SK-N-SH (cell line): ENCODE results near the gene EXOC4. TPM values are rescaled to one million over a fixed set of nuclear protein-coding genes. Genes with fewer than 3 reads are reported as not detected.

Experiments used
- CTCF ChIA-PET: fragments of 300-600, 350-600 bp; formaldehyde crosslinking; extraction: SDS; loops from one replicate; lab custom pipeline; 2021; lab: Yijun Ruan, JAX
- POLR2A ChIA-PET: fragments of 350-600 bp; sonication (Branson Sonifier 250); formaldehyde crosslinking; extraction: SDS; loops from one replicate; lab custom pipeline; 2020; ENCODE audit warnings: antibody characterized with exemption, inconsistent platforms; lab: Yijun Ruan, JAX
- DNase-seq: peaks from one replicate; pipeline ENCODE4 v3.0.0; 2012
- H2AFZ ChIP-seq: fragments of 200-600 bp; sonication (generic); 2 replicates; pipeline ENCODE4 v1.8.1; 2016; ENCODE audit warnings: antibody characterized with exemption, mild to moderate bottlenecking, low read depth
- H3F3A ChIP-seq: fragments of 200-600 bp; sonication (generic); replicated peaks from 2 replicates; pipeline ENCODE3; 2016; ENCODE audit warnings: antibody characterized with exemption, mild to moderate bottlenecking; ENCODE audit not compliant: insufficient read depth
- H3K27ac ChIP-seq, 2 experiments: fragments of 200-500 bp in 1 of 2; fragments of 200-600 bp in 1 of 2; sonication (Bioruptor generic) in 1 of 2; sonication (generic), shearing (Covaris generic) in 1 of 2; 2 replicates each; pipeline versions ENCODE4 v1.5.1 to v1.6.1; 2014 to 2016; ENCODE audit warnings: low read depth in 2 of 2, inconsistent platforms in 1 of 2, low read length in 1 of 2, mild to moderate bottlenecking in 1 of 2, mixed read lengths in 1 of 2
- H3K27me3 ChIP-seq: fragments of 200-600 bp; sonication (generic), shearing (Covaris generic); 2 replicates; pipeline ENCODE4 v1.6.1; 2016; ENCODE audit warnings: mixed run types; ENCODE audit not compliant: insufficient read depth
- H3K36me3 ChIP-seq, 2 experiments: fragments of 200-500 bp in 1 of 2; fragments of 200-600 bp in 1 of 2; sonication (Bioruptor generic) in 1 of 2; sonication (generic) in 1 of 2; replicated peaks in 1 of 2; 2 replicates each; pipeline versions ENCODE3 to v1.5.1; 2014 to 2016; ENCODE audit warnings: low read length in 1 of 2, mild to moderate bottlenecking in 1 of 2; ENCODE audit not compliant: insufficient read depth in 2 of 2, control insufficient read depth in 1 of 2
- H3K4me1 ChIP-seq, 2 experiments: fragments of 200-500 bp in 1 of 2; fragments of 200-600 bp in 1 of 2; sonication (Bioruptor generic) in 1 of 2; sonication (generic), shearing (Covaris generic) in 1 of 2; 2 replicates each; pipeline versions ENCODE4 v1.5.1 to v1.6.1; 2014 to 2016; ENCODE audit warnings: low read depth in 1 of 2, low read length in 1 of 2, mixed run types in 1 of 2; ENCODE audit not compliant: insufficient read depth in 2 of 2, control insufficient read depth in 1 of 2
- H3K4me2 ChIP-seq: fragments of 200-600 bp; sonication (generic), shearing (Covaris generic); 2 replicates; pipeline ENCODE4 v1.6.1; 2017; ENCODE audit warnings: mixed run types
- H3K4me3 ChIP-seq, 2 experiments: fragments of 200-500 bp in 1 of 2; fragments of 200-600 bp in 1 of 2; sonication (Bioruptor generic) in 1 of 2; sonication (generic), shearing (Covaris generic) in 1 of 2; 2 replicates each; pipeline versions ENCODE4 v1.5.1 to v1.8.1; 2014 to 2016; ENCODE audit warnings: low read depth in 2 of 2, inconsistent platforms in 1 of 2, low read length in 1 of 2, mild to moderate bottlenecking in 1 of 2, mixed read lengths in 1 of 2, moderate library complexity in 1 of 2
- H3K79me2 ChIP-seq: fragments of 200-600 bp; sonication (generic); 2 replicates; pipeline ENCODE4 v1.8.1; 2017; ENCODE audit warnings: mild to moderate bottlenecking; ENCODE audit not compliant: insufficient read depth
- H3K9ac ChIP-seq: fragments of 200-600 bp; sonication (generic); 2 replicates; pipeline ENCODE4 v1.6.1; 2017; ENCODE audit warnings: mixed run types
- H3K9me2 ChIP-seq: fragments of 200-600 bp; sonication (generic); 2 replicates; pipeline ENCODE4 v1.6.1; 2017; ENCODE audit warnings: mixed run types
- H3K9me3 ChIP-seq: fragments of 200-600 bp; sonication (generic); 2 replicates; pipeline ENCODE4 v1.6.1; 2017; ENCODE audit warnings: mixed run types, mild to moderate bottlenecking, moderate library complexity
- H4K20me1 ChIP-seq: fragments of 200-600 bp; sonication (generic); 2 replicates; pipeline ENCODE4 v1.6.1; 2017; ENCODE audit warnings: mild to moderate bottlenecking, mixed run types; ENCODE audit not compliant: insufficient read depth
- CHD2 ChIP-seq: fragments of 150-350 bp; IDR thresholded peaks from 2 replicates; pipeline ENCODE4 v1.6.1; 2018; ENCODE audit warnings: low read length; ENCODE audit not compliant: partially characterized antibody
- ELF1 ChIP-seq: IDR thresholded peaks from 2 replicates; pipeline ENCODE4 v1.4.0; 2012
- FOSL2 ChIP-seq: IDR thresholded peaks from 2 replicates; pipeline ENCODE4 v1.4.0; 2012; ENCODE audit warnings: low read depth, mild to moderate bottlenecking, moderate library complexity, borderline replicate concordance
- GABPA ChIP-seq: IDR thresholded peaks from 2 replicates; pipeline ENCODE4 v1.4.0; 2012; ENCODE audit warnings: low read depth, mild to moderate bottlenecking
- GATA2 ChIP-seq: sonication (generic); formaldehyde crosslinking; IDR thresholded peaks from 2 replicates; pipeline ENCODE4 v1.5.0; 2020; ENCODE audit warnings: mild to moderate bottlenecking, missing genetic modification reagents
- JUND ChIP-seq: IDR thresholded peaks from 2 replicates; pipeline ENCODE4 v1.4.0; 2012
- MEF2A ChIP-seq: IDR thresholded peaks from 2 replicates; pipeline ENCODE4 v1.4.0; 2012; ENCODE audit warnings: low read depth, borderline replicate concordance
- MXI1 ChIP-seq: IDR thresholded peaks from 2 replicates; pipeline ENCODE4 v1.6.1; 2012; ENCODE audit warnings: mild to moderate bottlenecking, low read depth, low read length, improper control_type of control experiment
- NRF1 ChIP-seq: IDR thresholded peaks from 2 replicates; pipeline ENCODE4 v1.6.1; 2012; ENCODE audit warnings: low read depth, mild to moderate bottlenecking, low read length
- PBX3 ChIP-seq: IDR thresholded peaks from 2 replicates; pipeline ENCODE4; 2012
- REST ChIP-seq: IDR thresholded peaks from 2 replicates; pipeline ENCODE4 v1.6.1; 2012; ENCODE audit warnings: mild to moderate bottlenecking, low read depth, low read length, moderate library complexity
- RFX5 ChIP-seq: IDR thresholded peaks from 2 replicates; pipeline ENCODE4 v1.6.1; 2012; ENCODE audit warnings: mild to moderate bottlenecking, improper control_type of control experiment, low read length
- TEAD4 ChIP-seq: IDR thresholded peaks from 2 replicates; pipeline ENCODE4 v1.4.0; 2012; ENCODE audit warnings: mild to moderate bottlenecking, borderline replicate concordance; ENCODE audit not compliant: insufficient read depth
- USF2 ChIP-seq: fragments of 150-350 bp; IDR thresholded peaks from 2 replicates; pipeline ENCODE4 v1.6.1; 2017; ENCODE audit warnings: antibody characterized with exemption, low read length, low read depth, borderline replicate concordance
- WGBS: methylation state at CpG from one replicate; pipeline ENCODE4 v1.1.6; 2017; ENCODE audit warnings: low lambda C conversion rate; 5-methylcytosine and 5-hydroxymethylcytosine counted together
- polyA plus RNA-seq, 3 experiments: library from polyadenylated mRNA; depleted of rRNA; stranded (reverse); fragments of >200 nt; gene quantifications; 2 replicates each; pipeline ENCODE4 v1.2.3, GENCODE V29; 2012
- TF ChIP-seq, protein P1 (sequence below): IDR thresholded peaks from 2 replicates; pipeline ENCODE4 v1.4.0; 2012; ENCODE audit warnings: low read depth
- TF ChIP-seq, protein P2 (sequence below): IDR thresholded peaks from 2 replicates; pipeline ENCODE4 v1.4.0; 2012; ENCODE audit warnings: low read depth, borderline replicate concordance
- TF ChIP-seq, protein P3 (sequence below): fragments of 150-350 bp; IDR thresholded peaks from 2 replicates; pipeline ENCODE4 v1.6.1; 2016; ENCODE audit warnings: mild to moderate bottlenecking, low read depth, low read length

Gene EXOC4
- polyA plus RNA-seq, 1 of the 3 experiments (the other 2 are of a cell fraction): 37.3 TPM

- Histone ChIP-seq H2AFZ (no peak overlapping the region), H3K36me3 (peaks cover 13 to 19% of the 10 kb centered on the region in 2 experiments), H3K9me2 (no peaks in the 10 kb centered on the region), H3K27me3 (no peaks in the 10 kb centered on the region), H3K27ac (peak overlapping the region in 1 of 2 experiments; percentile 61; a peak in 1 of 4 replicates), H3K79me2 (0 out of 2 replicates have a peak, but pooled peaks cover 3% of the 10 kb centered on the region), H3K4me3 (no peak overlapping the region), H3K4me1 (peaks cover 10 to 18% of the 10 kb centered on the region in 2 experiments; a peak in 3 of 4 replicates), H3K4me2 (no peak overlapping the region), H4K20me1 (no peaks in the 10 kb centered on the region), H3F3A (peaks cover 21% of the 10 kb centered on the region), H3K9ac (no peak overlapping the region), H3K9me3 (no peaks in the 10 kb centered on the region)
- 95% methylated on average over 2 of the region's 2 CpGs for WGBS
- POLR2A ChIA-PET: no interaction called here
- CTCF ChIA-PET: no interaction called here
- TF ChIP-seq REST (no peak), GATA2 (CRISPR knock-in tag) (no peak), MEF2A (no peak), USF2 (no peak), GABPA (no peak), JUND (no peak), FOSL2 (no peak), MXI1 (no peak), TEAD4 (no peak), ELF1 (no peak), RFX5 (no peak), PBX3 (no peak), CHD2 (no peak), NRF1 (no peak)
- TF ChIP-seq, protein P1, sequence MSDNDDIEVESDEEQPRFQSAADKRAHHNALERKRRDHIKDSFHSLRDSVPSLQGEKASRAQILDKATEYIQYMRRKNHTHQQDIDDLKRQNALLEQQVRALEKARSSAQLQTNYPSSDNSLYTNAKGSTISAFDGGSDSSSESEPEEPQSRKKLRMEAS: no peak
- TF ChIP-seq, protein P2, sequence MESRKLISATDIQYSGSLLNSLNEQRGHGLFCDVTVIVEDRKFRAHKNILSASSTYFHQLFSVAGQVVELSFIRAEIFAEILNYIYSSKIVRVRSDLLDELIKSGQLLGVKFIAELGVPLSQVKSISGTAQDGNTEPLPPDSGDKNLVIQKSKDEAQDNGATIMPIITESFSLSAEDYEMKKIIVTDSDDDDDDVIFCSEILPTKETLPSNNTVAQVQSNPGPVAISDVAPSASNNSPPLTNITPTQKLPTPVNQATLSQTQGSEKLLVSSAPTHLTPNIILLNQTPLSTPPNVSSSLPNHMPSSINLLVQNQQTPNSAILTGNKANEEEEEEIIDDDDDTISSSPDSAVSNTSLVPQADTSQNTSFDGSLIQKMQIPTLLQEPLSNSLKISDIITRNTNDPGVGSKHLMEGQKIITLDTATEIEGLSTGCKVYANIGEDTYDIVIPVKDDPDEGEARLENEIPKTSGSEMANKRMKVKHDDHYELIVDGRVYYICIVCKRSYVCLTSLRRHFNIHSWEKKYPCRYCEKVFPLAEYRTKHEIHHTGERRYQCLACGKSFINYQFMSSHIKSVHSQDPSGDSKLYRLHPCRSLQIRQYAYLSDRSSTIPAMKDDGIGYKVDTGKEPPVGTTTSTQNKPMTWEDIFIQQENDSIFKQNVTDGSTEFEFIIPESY: no peak
- TF ChIP-seq, protein P3, sequence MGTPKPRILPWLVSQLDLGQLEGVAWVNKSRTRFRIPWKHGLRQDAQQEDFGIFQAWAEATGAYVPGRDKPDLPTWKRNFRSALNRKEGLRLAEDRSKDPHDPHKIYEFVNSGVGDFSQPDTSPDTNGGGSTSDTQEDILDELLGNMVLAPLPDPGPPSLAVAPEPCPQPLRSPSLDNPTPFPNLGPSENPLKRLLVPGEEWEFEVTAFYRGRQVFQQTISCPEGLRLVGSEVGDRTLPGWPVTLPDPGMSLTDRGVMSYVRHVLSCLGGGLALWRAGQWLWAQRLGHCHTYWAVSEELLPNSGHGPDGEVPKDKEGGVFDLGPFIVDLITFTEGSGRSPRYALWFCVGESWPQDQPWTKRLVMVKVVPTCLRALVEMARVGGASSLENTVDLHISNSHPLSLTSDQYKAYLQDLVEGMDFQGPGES: no peak
- DNase-seq: no peak
Measured at GRCh38 chr7:133360201-133360600, 107.3 kb downstream of the EXOC4 start.
